Osteoblast (primary cell): ENCODE results near the gene TIMM50. TPM values are rescaled to one million over a fixed set of nuclear protein-coding genes. Genes with fewer than 3 reads are reported as not detected.
A peak's percentile ranks its signal among the peaks of the same experiment; 100 is the strongest.

Source experiments
- DNase-seq: peaks from one replicate; pipeline ENCODE4 v3.0.0; 2011; ENCODE audit warnings: low spot score, mixed read lengths; ENCODE audit not compliant: insufficient read length; ENCODE audit errors: missing footprints
- H2AFZ ChIP-seq: 2 replicates; pipeline ENCODE4 v1.6.0; 2011; ENCODE audit warnings: mild to moderate bottlenecking, low read length
- H3K27ac ChIP-seq: 2 replicates; pipeline ENCODE4 v1.5.1; 2011; ENCODE audit warnings: mild to moderate bottlenecking, low read depth, low read length, moderate library complexity
- H3K27me3 ChIP-seq: 2 replicates; pipeline ENCODE4 v1.6.0; 2012; ENCODE audit warnings: mild to moderate bottlenecking, control low read depth, inconsistent platforms, low read length, moderate library complexity; ENCODE audit not compliant: insufficient read depth
- H3K36me3 ChIP-seq: 2 replicates; pipeline ENCODE4 v1.5.1; 2011; ENCODE audit warnings: mild to moderate bottlenecking, low read length, control low read depth, moderate library complexity; ENCODE audit not compliant: insufficient read depth
- H3K4me1 ChIP-seq: 2 replicates; pipeline ENCODE4 v1.5.1; 2011; ENCODE audit warnings: mild to moderate bottlenecking, low read length, control low read depth, moderate library complexity; ENCODE audit not compliant: insufficient read depth
- H3K4me2 ChIP-seq: 2 replicates; pipeline ENCODE4 v1.6.0; 2011; ENCODE audit warnings: mild to moderate bottlenecking, low read length; ENCODE audit not compliant: insufficient read depth
- H3K4me3 ChIP-seq: fragments of 200-600 bp; sonication (generic); 3 replicates; pipeline ENCODE4 v1.5.1; 2012; ENCODE audit warnings: mild to moderate bottlenecking, low read length, inconsistent platforms; ENCODE audit not compliant: insufficient read depth
- H3K79me2 ChIP-seq: 2 replicates; pipeline ENCODE4 v1.6.0; 2012; ENCODE audit warnings: mild to moderate bottlenecking, low read length, control low read depth, inconsistent platforms; ENCODE audit not compliant: insufficient read depth
- H3K9me3 ChIP-seq: 2 replicates; pipeline ENCODE4 v1.5.1; 2011; ENCODE audit warnings: low read depth, low read length, control low read depth
- H4K20me1 ChIP-seq: 2 replicates; pipeline ENCODE4 v1.6.0; 2012; ENCODE audit warnings: mild to moderate bottlenecking, low read length, control low read depth; ENCODE audit not compliant: insufficient read depth
- CTCF ChIP-seq: IDR thresholded peaks from 2 replicates; pipeline ENCODE4 v1.5.1; 2011; ENCODE audit warnings: mild to moderate bottlenecking, low read depth, low read length, moderate library complexity; ENCODE audit errors: extremely low read depth
- total RNA-seq: library from RNA; depleted of rRNA; stranded (reverse); fragments of >200 nt; gene quantifications from 2 replicates; pipeline ENCODE4 v1.2.3, GENCODE V29; 2012

The TIMM50 gene
- total RNA-seq, 1 donor = 36.9 TPM

DNA sequence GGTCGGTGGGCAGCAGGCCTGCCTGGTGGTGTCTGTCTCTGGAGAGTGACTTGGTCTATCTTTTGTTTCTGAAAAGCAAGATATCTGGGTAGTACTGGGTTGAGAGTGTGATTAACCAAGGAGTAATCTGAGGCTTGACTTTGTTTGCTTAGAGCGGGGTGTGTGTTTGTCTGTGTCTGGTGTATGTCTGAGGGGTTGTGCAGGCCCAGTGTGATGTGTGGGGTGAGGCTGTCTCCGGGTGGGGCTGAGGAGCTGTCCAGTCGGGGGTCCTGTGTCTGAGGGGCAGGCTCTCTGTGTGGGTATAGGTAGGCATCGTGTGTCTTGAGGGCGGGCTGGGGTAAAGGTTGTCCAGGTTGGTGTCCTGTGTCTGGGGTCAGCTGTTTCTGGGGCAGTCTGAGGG lies 11.1 kb upstream of the TIMM50 start:
- Histone ChIP-seq H3K4me2 (no peak overlapping the region), H3K4me3 (no peak overlapping the region), H2AFZ (no peak overlapping the region), H3K79me2 (peaks cover 10% of the 10 kb centered on the region), H3K9me3 (no peaks in the 10 kb centered on the region), H4K20me1 (peaks cover 21% of the 10 kb centered on the region), H3K27me3 (no peaks in the 10 kb centered on the region), H3K27ac (no peak overlapping the region), H3K4me1 (no peaks in the 10 kb centered on the region), H3K36me3 (peaks cover 98% of the 10 kb centered on the region)
- peak; percentile 77 for DNase-seq
- TF ChIP-seq CTCF = no peak

- peak; percentile 78 for DNase-seq
- H3K36me3 ChIP-seq = peaks cover 90% of the 10 kb centered on the region
Observed at GRCh38 chr19:39470724-39471339, 9.8 kb upstream of the TIMM50 start.

GRCh38 chr19:39471756-39472536 lies 8.7 kb upstream of the TIMM50 start:
- Histone ChIP-seq H3K4me2 (no peak overlapping the region), H3K4me1 (no peaks in the 10 kb centered on the region), H2AFZ (no peak overlapping the region), H3K4me3 (no peak overlapping the region), H3K27me3 (no peaks in the 10 kb centered on the region), H3K36me3 (peaks cover 88% of the 10 kb centered on the region), H3K79me2 (no peaks in the 10 kb centered on the region), H3K27ac (no peak overlapping the region), H3K9me3 (no peaks in the 10 kb centered on the region), H4K20me1 (peaks cover 15% of the 10 kb centered on the region)
- DNase-seq = no peak
- TF ChIP-seq CTCF = no peak

More at GRCh38 chr19:39470724-39471339, 9.8 kb upstream of the TIMM50 start:
- Histone ChIP-seq H3K27me3 (no peaks in the 10 kb centered on the region), H3K4me1 (no peaks in the 10 kb centered on the region), H3K4me2 (no peak overlapping the region), H3K79me2 (no peaks in the 10 kb centered on the region), H2AFZ (no peak overlapping the region), H3K4me3 (no peak overlapping the region), H4K20me1 (peaks cover 21% of the 10 kb centered on the region), H3K9me3 (no peaks in the 10 kb centered on the region), H3K27ac (no peak overlapping the region)
- no peak for TF ChIP-seq CTCF

- Histone ChIP-seq H3K79me2 (no peaks in the 10 kb centered on the region), H3K4me1 (no peaks in the 10 kb centered on the region), H2AFZ (no peak overlapping the region), H3K4me2 (no peak overlapping the region), H3K27me3 (no peaks in the 10 kb centered on the region), H3K4me3 (no peak overlapping the region), H3K9me3 (no peaks in the 10 kb centered on the region), H4K20me1 (peaks cover 15% of the 10 kb centered on the region), H3K27ac (no peak overlapping the region), H3K36me3 (peaks cover 79% of the 10 kb centered on the region)
- no peak for TF ChIP-seq CTCF
- DNase-seq = peak; percentile 52
Observed at GRCh38 chr19:39472746-39473442, 7.7 kb upstream of the TIMM50 start.
